ENCODE results near the gene MAP3K1. TPM values are rescaled to one million over a fixed set of nuclear protein-coding genes. Genes with fewer than 3 reads are reported as not detected.

The MAP3K1 gene
- total RNA-seq (2014; rRNA removed; shearing (Covaris generic)) (13.0 and 14.4 TPM in 2 replicates), polyA plus RNA-seq (2016; fragmentation: Nextera tagmentation; extraction: Ambion mirVana) (9.5 and 9.7 TPM in 2 replicates)
- long read RNA-seq, partial matches to known transcripts: 0 of 1 reads
- long read RNA-seq, other reads (novel, unspliced or antisense): 1 of 1 reads

DNA sequence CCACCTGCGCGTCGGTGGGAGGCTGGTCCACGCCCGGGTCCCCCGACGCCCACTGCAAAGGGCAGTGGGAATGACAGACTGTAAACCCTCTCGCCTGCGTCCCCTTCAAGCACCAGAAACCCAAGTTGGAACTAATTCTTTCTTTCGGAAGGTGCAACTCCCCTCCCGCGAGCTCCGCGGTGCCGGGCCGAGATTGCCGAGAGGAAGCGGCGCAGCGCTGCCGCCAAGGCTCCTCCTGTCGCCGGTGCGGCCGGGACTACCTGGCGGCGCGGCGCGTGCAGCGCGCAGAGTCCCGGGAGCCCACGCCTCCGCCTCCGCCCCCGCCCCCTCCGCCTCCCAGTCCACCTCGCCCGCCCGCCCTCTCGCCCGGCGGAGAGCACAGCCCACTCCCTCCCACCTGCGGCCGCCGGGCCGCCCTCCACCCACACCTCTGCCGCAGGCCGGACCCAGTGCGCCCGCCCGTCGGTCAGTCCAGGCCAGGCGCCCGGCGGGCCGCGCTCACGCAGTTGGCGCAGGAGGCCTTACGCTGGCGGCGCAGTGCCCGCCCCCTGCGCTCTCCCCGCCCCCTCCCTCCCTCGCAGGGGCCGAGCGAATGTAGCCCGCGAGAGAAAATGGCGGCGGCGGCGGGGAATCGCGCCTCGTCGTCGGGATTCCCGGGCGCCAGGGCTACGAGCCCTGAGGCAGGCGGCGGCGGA is at the start of gene MAP3K1:
Gene MAP3K1 (plus strand): TSS at position 587 of the 695 bp plus-strand sequence. CDS start 25 bp downstream, at position 612.
- 0 out of 2 replicates have a peak, but pooled peaks cover 7% of the 10 kb centered on the region for H4K20me1 ChIP-seq (replicated peaks; ENCODE audit: insufficient read depth)
- H3K27me3 ChIP-seq (ENCODE audit: insufficient read depth): peaks cover 36% of the 10 kb centered on the region
- peak; percentile 69 for DNase-seq (ENCODE audit: low spot score)
- peaks cover 8% of the 10 kb centered on the region for H3K27me3 Mint-ChIP-seq (ENCODE audit: insufficient read depth, low read depth, poor library complexity)
- peaks cover 29% of the 10 kb centered on the region for H3K79me2 ChIP-seq (replicated peaks; ENCODE audit: insufficient read depth)
- no peak within 1 kb of the TSS for H3K27ac Mint-ChIP-seq
- H3K36me3 ChIP-seq (ENCODE audit: insufficient read depth): no peaks in the 10 kb centered on the region
- H3K4me1 ChIP-seq (ENCODE audit: insufficient read depth): peaks cover 38% of the 10 kb centered on the region
- peak within 1 kb of the TSS; percentile 91 for H3K4me3 ChIP-seq
- no peaks in the 10 kb centered on the region for H3K9me2 ChIP-seq (ENCODE audit: insufficient read depth)
- peaks cover 40% of the 10 kb centered on the region; the same call in 2 of the 3 replicates for H3K4me1 Mint-ChIP-seq
- no peak within 1 kb of the TSS for H3K27ac ChIP-seq (ENCODE audit: low read depth)
- TF ChIP-seq POLR2AphosphoS5 (IDR thresholded peaks at IDR 0.05; ENCODE audit: low read depth) (peak; percentile 34; the same call in 1 of the 2 replicates), STAT1 (IDR thresholded peaks at IDR 0.05; ENCODE audit: unreplicated experiment) (no peak)
- H3F3A ChIP-seq (replicated peaks; ENCODE audit: low read depth): peaks cover 5% of the 10 kb centered on the region
- H3K36me3 Mint-ChIP-seq (ENCODE audit: low read depth): no peaks in the 10 kb centered on the region
- peak; percentile 67 for ATAC-seq
- H3K4me2 ChIP-seq: peak within 1 kb of the TSS; percentile 98
- no peaks in the 10 kb centered on the region for H3K9me3 Mint-ChIP-seq
- peak within 1 kb of the TSS; percentile 88 for H3K4me3 Mint-ChIP-seq
- H2AFZ ChIP-seq: peak within 1 kb of the TSS; percentile 95

GRCh38 chr5:56766926-56767325 is 48.4 kb upstream of the MAP3K1 start:
- H3K27ac Mint-ChIP-seq: no peak overlapping the region
- Histone ChIP-seq H3K4me3 (no peak overlapping the region), H3K4me2 (no peak overlapping the region), H4K20me1 (replicated peaks; ENCODE audit: insufficient read depth) (no peaks in the 10 kb centered on the region), H3K9me2 (ENCODE audit: insufficient read depth) (0 out of 2 replicates have a peak, but pooled peaks cover 3% of the 10 kb centered on the region), H3K27me3 (ENCODE audit: insufficient read depth) (no peaks in the 10 kb centered on the region), H3K36me3 (ENCODE audit: insufficient read depth) (no peaks in the 10 kb centered on the region), H3F3A (replicated peaks; ENCODE audit: low read depth) (no peaks in the 10 kb centered on the region), H2AFZ (no peak overlapping the region), H3K4me1 (ENCODE audit: insufficient read depth) (no peaks in the 10 kb centered on the region), H3K79me2 (replicated peaks; ENCODE audit: insufficient read depth) (no peaks in the 10 kb centered on the region), H3K27ac (ENCODE audit: low read depth) (no peak overlapping the region)
- peaks cover 2% of the 10 kb centered on the region for H3K27me3 Mint-ChIP-seq (ENCODE audit: insufficient read depth, low read depth, poor library complexity)
- no peaks in the 10 kb centered on the region for H3K9me3 Mint-ChIP-seq
- no peak for DNase-seq (ENCODE audit: low spot score)
- H3K36me3 Mint-ChIP-seq (ENCODE audit: low read depth): no peaks in the 10 kb centered on the region
- no peak for ATAC-seq
- no peaks in the 10 kb centered on the region for H3K4me1 Mint-ChIP-seq
- H3K4me3 Mint-ChIP-seq: no peak overlapping the region
- no peak for TF ChIP-seq ETS1 (IDR thresholded peaks at IDR 0.05)
- no peak for TF ChIP-seq ZNF331 (CRISPR knock-in tag; IDR thresholded peaks at IDR 0.05; ENCODE audit: low read depth)
- TF ChIP-seq CTCF (conservative IDR thresholded peaks at IDR 0.05; ENCODE audit: low read depth in 2 of 2): no peak
- no peak for TF ChIP-seq EZH2phosphoT487 (IDR thresholded peaks at IDR 0.05; ENCODE audit: unreplicated experiment)
- no peak for TF ChIP-seq CREB1 (CRISPR knock-in tag; IDR thresholded peaks at IDR 0.05; ENCODE audit: low read depth)
- no peak for TF ChIP-seq REST (IDR thresholded peaks at IDR 0.05; ENCODE audit: unreplicated experiment)
- TF ChIP-seq ZNF114 (CRISPR knock-in tag; IDR thresholded peaks at IDR 0.05): no peak
- TF ChIP-seq EZH2 (IDR thresholded peaks at IDR 0.05; ENCODE audit: low read depth, unreplicated experiment): no peak
- TF ChIP-seq NANOG (IDR thresholded peaks at IDR 0.05; ENCODE audit: borderline replicate concordance): no peak

All from GM23338 (cell line).